ENCODE results near the gene TNFAIP3. TPM values are rescaled to one million over a fixed set of nuclear protein-coding genes. Genes with fewer than 3 reads are reported as not detected.

TNFAIP3 gene
- total RNA-seq, 1 donor from 2014 or later = 1.8 TPM

DNA sequence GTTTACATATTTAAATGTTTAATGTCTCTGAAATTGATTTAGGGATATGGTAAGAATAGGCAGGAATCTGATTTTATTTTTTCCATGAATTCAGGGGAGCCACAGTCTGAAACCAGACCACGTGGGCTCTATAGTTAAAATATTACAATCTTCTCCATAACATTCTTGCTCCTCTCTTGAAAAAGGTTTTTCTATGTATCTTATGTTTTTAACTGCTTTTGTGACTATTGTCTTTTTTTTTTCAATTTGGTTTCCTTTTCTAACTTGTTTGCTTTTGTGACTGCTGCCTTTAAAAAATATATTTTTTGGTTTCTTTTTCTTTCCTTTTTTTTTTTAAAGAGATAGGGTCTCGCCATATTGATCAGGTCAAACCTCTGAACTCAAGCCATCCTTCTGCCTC is 40.1 kb downstream of the TNFAIP3 start:
- H3K9me3 Mint-ChIP-seq = no peaks in the 10 kb centered on the region

DNA sequence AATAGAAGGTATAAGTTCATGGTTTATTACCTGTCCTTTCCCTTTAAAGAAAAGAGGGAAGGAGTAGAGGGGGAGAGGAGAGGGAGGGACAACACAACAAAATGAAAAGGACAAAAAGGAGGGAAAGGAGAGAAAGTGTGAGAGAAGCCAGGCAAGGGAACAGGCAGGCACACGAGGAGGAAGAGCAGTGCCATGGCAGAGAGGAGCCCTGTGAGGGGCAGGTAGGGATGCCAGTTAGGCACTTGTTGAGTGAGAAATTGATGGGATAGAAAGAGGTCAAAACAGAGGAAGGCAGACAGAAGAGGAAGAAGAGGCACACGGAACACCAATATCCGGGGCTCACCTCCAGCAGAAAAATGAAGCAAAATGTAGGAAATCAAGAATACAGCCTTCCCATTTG is 42.5 kb downstream of the TNFAIP3 start:
- no peak overlapping the region for H2AFZ ChIP-seq (replicated peaks)

More for the DNA sequence above, 40.1 kb downstream of the TNFAIP3 start:
- no peaks in the 10 kb centered on the region for H3K27me3 Mint-ChIP-seq (ENCODE audit: insufficient read depth, low read depth)
- no peaks in the 10 kb centered on the region for H3K27me3 ChIP-seq
- H3K36me3 Mint-ChIP-seq = no peaks in the 10 kb centered on the region
- no peak overlapping the region for H3K4me2 ChIP-seq
- no peak overlapping the region for H3K9ac ChIP-seq
- no peaks in the 10 kb centered on the region for H3K36me3 ChIP-seq
- H2AFZ ChIP-seq (replicated peaks) = no peak overlapping the region
- no peak for DNase-seq (ENCODE audit: low spot score)
- TF ChIP-seq EZH2phosphoT487 (IDR thresholded peaks at IDR 0.05) (no peak), EZH2 (IDR thresholded peaks at IDR 0.05) (no peak), CTCF (IDR thresholded peaks at IDR 0.05) (no peak)
- H3K79me2 ChIP-seq (ENCODE audit: low read depth) = no peaks in the 10 kb centered on the region
- H3K4me1 ChIP-seq = peaks cover 6% of the 10 kb centered on the region
- no peak overlapping the region for H3K27ac Mint-ChIP-seq
- H3F3A ChIP-seq (ENCODE audit: low read depth) = no peaks in the 10 kb centered on the region
- H4K20me1 ChIP-seq (ENCODE audit: low read depth) = no peaks in the 10 kb centered on the region
- H3K4me1 Mint-ChIP-seq = peaks cover 13% of the 10 kb centered on the region
- H3K9me3 ChIP-seq (ENCODE audit: low read depth) = no peaks in the 10 kb centered on the region
- no peak overlapping the region for H3K27ac ChIP-seq
- H3K4me3 Mint-ChIP-seq = no peak overlapping the region
- H3K4me3 ChIP-seq = no peak overlapping the region

DNA sequence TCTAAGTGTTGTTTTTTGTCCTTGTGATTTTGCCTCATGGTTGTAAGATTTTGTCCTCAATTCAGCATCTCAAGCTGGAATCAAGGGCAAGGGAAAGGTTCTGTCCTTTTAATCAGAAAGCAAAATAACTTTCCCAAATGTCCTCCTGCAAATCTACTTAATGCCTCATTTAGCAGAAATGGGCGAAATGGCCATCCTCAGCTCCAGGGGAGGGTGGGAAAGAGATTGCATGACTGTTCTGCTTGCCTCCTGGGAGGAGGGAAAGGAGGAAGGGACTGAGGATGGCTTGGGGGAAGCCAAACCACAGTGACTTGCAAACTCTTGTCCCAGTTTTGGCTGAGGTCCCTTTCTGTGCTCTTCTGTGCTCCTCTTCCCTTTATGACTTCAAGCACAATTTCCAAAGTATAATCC is 43.4 kb downstream of the TNFAIP3 start:
- Histone ChIP-seq H3K9ac (no peak overlapping the region), H3K36me3 (peaks cover 4% of the 10 kb centered on the region), H3K79me2 (ENCODE audit: low read depth) (no peaks in the 10 kb centered on the region), H3F3A (ENCODE audit: low read depth) (no peaks in the 10 kb centered on the region), H3K27me3 (no peaks in the 10 kb centered on the region), H3K4me2 (no peak overlapping the region), H3K4me3 (no peak overlapping the region), H3K4me1 (peaks cover 6% of the 10 kb centered on the region), H3K9me3 (ENCODE audit: low read depth) (peaks cover 10% of the 10 kb centered on the region), H3K27ac (no peak overlapping the region), H4K20me1 (ENCODE audit: low read depth) (no peaks in the 10 kb centered on the region), H2AFZ (replicated peaks) (no peak overlapping the region)
- TF ChIP-seq CTCF (IDR thresholded peaks at IDR 0.05) = no peak
- no peak for TF ChIP-seq EZH2 (IDR thresholded peaks at IDR 0.05)
- TF ChIP-seq EZH2phosphoT487 (IDR thresholded peaks at IDR 0.05) = no peak
- Mint-ChIP-seq H3K36me3 (no peaks in the 10 kb centered on the region), H3K27ac (no peak overlapping the region), H3K4me3 (no peak overlapping the region), H3K27me3 (ENCODE audit: insufficient read depth, low read depth) (no peaks in the 10 kb centered on the region), H3K9me3 (peaks cover 6% of the 10 kb centered on the region), H3K4me1 (peaks cover 5% of the 10 kb centered on the region)
- no peak for DNase-seq (ENCODE audit: low spot score)

More for the DNA sequence above, 42.5 kb downstream of the TNFAIP3 start:
- no peaks in the 10 kb centered on the region for H3K27me3 Mint-ChIP-seq (ENCODE audit: insufficient read depth, low read depth)
- no peak overlapping the region for H3K4me3 Mint-ChIP-seq
- Histone ChIP-seq H4K20me1 (ENCODE audit: low read depth) (no peaks in the 10 kb centered on the region), H3K4me1 (peaks cover 6% of the 10 kb centered on the region), H3F3A (ENCODE audit: low read depth) (no peaks in the 10 kb centered on the region), H3K4me3 (no peak overlapping the region), H3K27me3 (no peaks in the 10 kb centered on the region), H3K36me3 (peaks cover 4% of the 10 kb centered on the region), H3K27ac (no peak overlapping the region), H3K79me2 (ENCODE audit: low read depth) (no peaks in the 10 kb centered on the region), H3K4me2 (no peak overlapping the region), H3K9me3 (ENCODE audit: low read depth) (peaks cover 10% of the 10 kb centered on the region), H3K9ac (no peak overlapping the region)
- no peaks in the 10 kb centered on the region for H3K36me3 Mint-ChIP-seq
- no peak for TF ChIP-seq EZH2 (IDR thresholded peaks at IDR 0.05)
- no peak for TF ChIP-seq CTCF (IDR thresholded peaks at IDR 0.05)
- no peak for TF ChIP-seq EZH2phosphoT487 (IDR thresholded peaks at IDR 0.05)
- peaks cover 10% of the 10 kb centered on the region for H3K4me1 Mint-ChIP-seq
- H3K9me3 Mint-ChIP-seq = peaks cover 6% of the 10 kb centered on the region
- H3K27ac Mint-ChIP-seq = no peak overlapping the region
- DNase-seq (ENCODE audit: low spot score) = no peak
